Liver (tissue), 3 donors: Measurements from ENCODE around the gene RETREG3.

ENCODE experiments used
- FOXA1 ChIP-seq: IDR thresholded peaks from 2 replicates; pipeline ENCODE4 v1.6.1; 2016; ENCODE audit warnings: antibody characterized with exemption
- GABPA ChIP-seq, 2 donors: IDR thresholded peaks in 1 of 2; conservative IDR thresholded peaks in 1 of 2; 2 replicates each; pipeline ENCODE4 v1.6.1; 2016; ENCODE audit warnings: antibody characterized with exemption in 2 of 2, mild to moderate bottlenecking in 1 of 2, moderate library complexity in 1 of 2
- HNF4G ChIP-seq: IDR thresholded peaks from 2 replicates; pipeline ENCODE4 v1.6.1; 2016; ENCODE audit warnings: antibody characterized with exemption
- JUND ChIP-seq, 2 donors: IDR thresholded peaks; 2 replicates each; pipeline ENCODE4 v1.6.1; 2016; ENCODE audit warnings: antibody characterized with exemption in 2 of 2
- NR2F2 ChIP-seq: IDR thresholded peaks from 2 replicates; pipeline ENCODE4 v1.6.1; 2016; ENCODE audit warnings: antibody characterized with exemption
- RAD21 ChIP-seq, 2 donors: IDR thresholded peaks; 2 replicates each; pipeline ENCODE4 v1.6.1; 2016; ENCODE audit warnings: antibody characterized with exemption in 2 of 2, mild to moderate bottlenecking in 2 of 2
- REST ChIP-seq: IDR thresholded peaks from 2 replicates; pipeline ENCODE4 v1.6.1; 2016; ENCODE audit warnings: antibody characterized with exemption, mild to moderate bottlenecking
- RXRA ChIP-seq, 2 donors: IDR thresholded peaks; 2 replicates each; pipeline ENCODE4 v1.6.1; 2017 to 2018; ENCODE audit warnings: antibody characterized with exemption in 2 of 2, mild to moderate bottlenecking in 1 of 2
- SP1 ChIP-seq: IDR thresholded peaks from 2 replicates; pipeline ENCODE4 v1.6.1; 2018; ENCODE audit warnings: antibody characterized with exemption, mild to moderate bottlenecking
- TAF1 ChIP-seq: conservative IDR thresholded peaks from 2 replicates; pipeline ENCODE4 v1.6.1; 2016; ENCODE audit warnings: antibody characterized with exemption, mild to moderate bottlenecking
- YY1 ChIP-seq: IDR thresholded peaks from 2 replicates; pipeline ENCODE4 v1.6.1; 2016; ENCODE audit warnings: antibody characterized with exemption, mild to moderate bottlenecking
- TF ChIP-seq, protein P1 (sequence below): fragments of 150-350 bp; IDR thresholded peaks from 2 replicates; pipeline ENCODE4 v1.5.1; 2017; ENCODE audit warnings: improper control_type of control experiment, low read depth, low read length; ENCODE audit not compliant: missing input control
- TF ChIP-seq, protein P2 (sequence below): IDR thresholded peaks from 2 replicates; pipeline ENCODE4 v1.6.1; 2016; ENCODE audit warnings: antibody characterized with exemption
- TF ChIP-seq, protein P3 (sequence below): IDR thresholded peaks from 2 replicates; pipeline ENCODE4 v1.6.1; 2016; ENCODE audit warnings: antibody characterized with exemption
- donor health status: healthy.
- donor health status: healthy.

DNA sequence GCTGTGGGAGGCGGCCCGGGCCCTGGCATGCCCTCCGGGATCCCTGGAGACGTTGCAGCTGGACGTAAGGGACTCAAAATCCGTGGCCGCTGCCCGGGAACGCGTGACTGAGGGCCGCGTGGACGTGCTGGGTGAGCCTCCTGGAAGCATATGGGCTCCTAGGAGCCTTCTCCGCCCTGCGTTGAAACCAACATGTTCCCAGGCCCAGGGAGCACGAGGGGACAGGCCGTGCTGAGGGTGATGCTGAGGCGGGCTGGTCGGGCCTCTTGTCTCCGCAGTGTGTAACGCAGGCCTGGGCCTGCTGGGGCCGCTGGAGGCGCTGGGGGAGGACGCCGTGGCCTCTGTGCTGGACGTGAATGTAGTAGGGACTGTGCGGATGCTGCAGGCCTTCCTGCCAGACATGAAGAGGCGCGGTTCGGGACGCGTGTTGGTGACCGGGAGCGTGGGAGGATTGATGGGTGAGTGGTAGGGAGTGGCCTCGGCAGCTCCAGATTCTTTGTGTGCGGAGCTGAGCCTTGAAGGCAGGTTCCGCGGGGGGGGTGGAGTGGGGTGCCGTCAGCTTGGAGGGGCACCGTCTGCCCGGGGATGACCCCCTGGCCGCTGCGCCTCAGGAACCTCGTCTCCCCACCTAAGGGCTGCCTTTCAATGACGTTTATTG lies 55.9 kb downstream of the RETREG3 start:
- TF ChIP-seq, protein P1, sequence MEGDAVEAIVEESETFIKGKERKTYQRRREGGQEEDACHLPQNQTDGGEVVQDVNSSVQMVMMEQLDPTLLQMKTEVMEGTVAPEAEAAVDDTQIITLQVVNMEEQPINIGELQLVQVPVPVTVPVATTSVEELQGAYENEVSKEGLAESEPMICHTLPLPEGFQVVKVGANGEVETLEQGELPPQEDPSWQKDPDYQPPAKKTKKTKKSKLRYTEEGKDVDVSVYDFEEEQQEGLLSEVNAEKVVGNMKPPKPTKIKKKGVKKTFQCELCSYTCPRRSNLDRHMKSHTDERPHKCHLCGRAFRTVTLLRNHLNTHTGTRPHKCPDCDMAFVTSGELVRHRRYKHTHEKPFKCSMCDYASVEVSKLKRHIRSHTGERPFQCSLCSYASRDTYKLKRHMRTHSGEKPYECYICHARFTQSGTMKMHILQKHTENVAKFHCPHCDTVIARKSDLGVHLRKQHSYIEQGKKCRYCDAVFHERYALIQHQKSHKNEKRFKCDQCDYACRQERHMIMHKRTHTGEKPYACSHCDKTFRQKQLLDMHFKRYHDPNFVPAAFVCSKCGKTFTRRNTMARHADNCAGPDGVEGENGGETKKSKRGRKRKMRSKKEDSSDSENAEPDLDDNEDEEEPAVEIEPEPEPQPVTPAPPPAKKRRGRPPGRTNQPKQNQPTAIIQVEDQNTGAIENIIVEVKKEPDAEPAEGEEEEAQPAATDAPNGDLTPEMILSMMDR, result no peak
- TF ChIP-seq RAD21 (IDR thresholded peaks at IDR 0.05) (no peak), TAF1 (no peak), GABPA (IDR thresholded peaks at IDR 0.05 in 1 of 2, conservative IDR thresholded peaks at IDR 0.05 in 1 of 2) (no peak), NR2F2 (no peak), JUND (IDR thresholded peaks at IDR 0.05) (no peak), YY1 (no peak), RXRA (IDR thresholded peaks at IDR 0.05) (no peak), HNF4G (no peak), REST (no peak), SP1 (no peak), FOXA1 (no peak)
- TF ChIP-seq, protein P2, sequence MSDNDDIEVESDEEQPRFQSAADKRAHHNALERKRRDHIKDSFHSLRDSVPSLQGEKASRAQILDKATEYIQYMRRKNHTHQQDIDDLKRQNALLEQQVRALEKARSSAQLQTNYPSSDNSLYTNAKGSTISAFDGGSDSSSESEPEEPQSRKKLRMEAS, result no peak
- TF ChIP-seq, protein P3, sequence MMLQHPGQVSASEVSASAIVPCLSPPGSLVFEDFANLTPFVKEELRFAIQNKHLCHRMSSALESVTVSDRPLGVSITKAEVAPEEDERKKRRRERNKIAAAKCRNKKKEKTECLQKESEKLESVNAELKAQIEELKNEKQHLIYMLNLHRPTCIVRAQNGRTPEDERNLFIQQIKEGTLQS, result no peak
